RWPE2 (cell line): Measurements from ENCODE around the gene F7.

Experiments used
- ATAC-seq: fragments of 200-7000 bp; cut with Tn5 transposase; 3 replicates; pipeline ENCODE4 v1.9.1; 2021; ENCODE audit warnings: low read depth
- DNase-seq: peaks from one replicate; pipeline ENCODE4 v3.0.0-alpha.2; 2020; ENCODE audit warnings: low spot score
- H3K27ac ChIP-seq: fragments of 450-650 bp; 2 replicates; pipeline ENCODE4 v1.5.1; 2017; ENCODE audit warnings: mild to moderate bottlenecking; ENCODE audit not compliant: poor library complexity, severe bottlenecking
- H3K27me3 ChIP-seq: fragments of 250-450 bp; sonication (Bioruptor Pico); 2 replicates; pipeline ENCODE4 v1.5.1; 2021; ENCODE audit warnings: mild to moderate bottlenecking, moderate library complexity; ENCODE audit not compliant: insufficient read depth, poor library complexity, severe bottlenecking
- H3K36me3 ChIP-seq: fragments of 250-450 bp; sonication (Bioruptor Pico); 2 replicates; pipeline ENCODE4 v1.5.1; 2020; ENCODE audit warnings: low read depth, mild to moderate bottlenecking, moderate library complexity
- H3K4me1 ChIP-seq: fragments of 250-450 bp; sonication (Bioruptor Pico); 2 replicates; pipeline ENCODE4 v1.5.1; 2021; ENCODE audit warnings: mild to moderate bottlenecking, moderate library complexity; ENCODE audit not compliant: insufficient read depth, poor library complexity, severe bottlenecking
- H3K4me3 ChIP-seq: fragments of 250-450 bp; sonication (Bioruptor Pico); 2 replicates; pipeline ENCODE4 v1.5.1; 2021; ENCODE audit warnings: mild to moderate bottlenecking, moderate library complexity; ENCODE audit not compliant: severe bottlenecking
- H3K9me3 ChIP-seq: fragments of 250-450 bp; sonication (Bioruptor Pico); 2 replicates; pipeline ENCODE4 v1.5.1; 2021; ENCODE audit warnings: mild to moderate bottlenecking, moderate library complexity; ENCODE audit not compliant: severe bottlenecking
- TF ChIP-seq, protein P1 (sequence below): fragments of 450-650 bp; IDR thresholded peaks from one replicate; pipeline ENCODE4 v1.5.1; 2017; ENCODE audit warnings: mild to moderate bottlenecking, moderate library complexity; ENCODE audit not compliant: poor library complexity, severe bottlenecking

F7 gene

DNA sequence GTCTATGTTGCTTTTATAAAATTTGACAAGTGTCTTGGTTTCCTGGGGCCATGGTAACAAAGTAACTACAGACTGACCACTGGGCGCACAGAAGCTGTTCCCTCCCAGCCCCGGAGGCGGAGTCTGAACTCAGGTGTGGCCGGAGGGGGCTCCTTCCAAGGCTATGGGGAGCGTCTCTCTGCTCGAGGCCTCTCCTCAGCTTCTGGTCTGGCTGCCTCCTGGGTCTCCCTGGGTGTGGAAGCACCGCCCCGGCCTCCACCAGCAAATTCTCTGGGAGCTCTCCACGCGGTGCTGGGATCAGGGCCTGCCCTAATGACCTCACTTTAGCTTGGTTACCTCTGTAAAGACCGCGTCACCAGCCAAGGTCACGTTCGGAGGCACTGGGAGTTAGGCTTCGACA, 45.7 kb upstream of the F7 start:
- H3K27me3 ChIP-seq, result peaks cover under 1% of the 10 kb centered on the region
- H3K4me3 ChIP-seq, result no peak overlapping the region
- no peaks in the 10 kb centered on the region for H3K4me1 ChIP-seq
- no peak overlapping the region for H3K27ac ChIP-seq
- TF ChIP-seq, protein P1, sequence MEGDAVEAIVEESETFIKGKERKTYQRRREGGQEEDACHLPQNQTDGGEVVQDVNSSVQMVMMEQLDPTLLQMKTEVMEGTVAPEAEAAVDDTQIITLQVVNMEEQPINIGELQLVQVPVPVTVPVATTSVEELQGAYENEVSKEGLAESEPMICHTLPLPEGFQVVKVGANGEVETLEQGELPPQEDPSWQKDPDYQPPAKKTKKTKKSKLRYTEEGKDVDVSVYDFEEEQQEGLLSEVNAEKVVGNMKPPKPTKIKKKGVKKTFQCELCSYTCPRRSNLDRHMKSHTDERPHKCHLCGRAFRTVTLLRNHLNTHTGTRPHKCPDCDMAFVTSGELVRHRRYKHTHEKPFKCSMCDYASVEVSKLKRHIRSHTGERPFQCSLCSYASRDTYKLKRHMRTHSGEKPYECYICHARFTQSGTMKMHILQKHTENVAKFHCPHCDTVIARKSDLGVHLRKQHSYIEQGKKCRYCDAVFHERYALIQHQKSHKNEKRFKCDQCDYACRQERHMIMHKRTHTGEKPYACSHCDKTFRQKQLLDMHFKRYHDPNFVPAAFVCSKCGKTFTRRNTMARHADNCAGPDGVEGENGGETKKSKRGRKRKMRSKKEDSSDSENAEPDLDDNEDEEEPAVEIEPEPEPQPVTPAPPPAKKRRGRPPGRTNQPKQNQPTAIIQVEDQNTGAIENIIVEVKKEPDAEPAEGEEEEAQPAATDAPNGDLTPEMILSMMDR, result no peak
- DNase-seq (peak; percentile 40), ATAC-seq (no peak)
- H3K36me3 ChIP-seq, result no peaks in the 10 kb centered on the region
- no peaks in the 10 kb centered on the region for H3K9me3 ChIP-seq

GRCh38 chr13:113060557-113061270, 44.9 kb upstream of the F7 start:
- DNase-seq, result peak; percentile 34
- Histone ChIP-seq H3K4me1 (no peaks in the 10 kb centered on the region), H3K36me3 (no peaks in the 10 kb centered on the region), H3K4me3 (no peak overlapping the region), H3K9me3 (no peaks in the 10 kb centered on the region), H3K27ac (no peak overlapping the region), H3K27me3 (no peaks in the 10 kb centered on the region)
- no peak; the same call in 2 of the 3 replicates for ATAC-seq
- TF ChIP-seq, protein P1, result no peak

DNA sequence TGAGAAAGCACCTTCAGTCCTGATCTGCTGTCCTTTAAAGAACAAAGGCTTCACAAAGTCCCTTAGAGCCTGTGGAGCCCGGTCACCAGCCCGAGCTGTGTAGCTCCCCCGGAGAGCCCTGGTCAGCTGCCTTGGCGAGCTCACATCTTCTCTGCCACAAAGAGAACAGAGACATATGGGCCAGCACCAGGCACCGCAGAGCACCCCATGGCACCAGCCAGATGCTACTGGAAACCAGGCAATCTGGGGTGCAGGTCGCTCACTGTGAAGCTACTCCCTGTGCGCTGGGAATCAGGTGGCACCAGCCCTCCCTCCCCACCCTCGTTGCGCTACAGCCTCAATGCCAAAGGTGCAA, 44.3 kb upstream of the F7 start:
- Histone ChIP-seq H3K27ac (no peak overlapping the region), H3K4me3 (no peak overlapping the region), H3K4me1 (no peaks in the 10 kb centered on the region), H3K9me3 (no peaks in the 10 kb centered on the region), H3K36me3 (no peaks in the 10 kb centered on the region), H3K27me3 (no peaks in the 10 kb centered on the region)
- DNase-seq (no peak), ATAC-seq (no peak)
- TF ChIP-seq, protein P1, result no peak

DNA sequence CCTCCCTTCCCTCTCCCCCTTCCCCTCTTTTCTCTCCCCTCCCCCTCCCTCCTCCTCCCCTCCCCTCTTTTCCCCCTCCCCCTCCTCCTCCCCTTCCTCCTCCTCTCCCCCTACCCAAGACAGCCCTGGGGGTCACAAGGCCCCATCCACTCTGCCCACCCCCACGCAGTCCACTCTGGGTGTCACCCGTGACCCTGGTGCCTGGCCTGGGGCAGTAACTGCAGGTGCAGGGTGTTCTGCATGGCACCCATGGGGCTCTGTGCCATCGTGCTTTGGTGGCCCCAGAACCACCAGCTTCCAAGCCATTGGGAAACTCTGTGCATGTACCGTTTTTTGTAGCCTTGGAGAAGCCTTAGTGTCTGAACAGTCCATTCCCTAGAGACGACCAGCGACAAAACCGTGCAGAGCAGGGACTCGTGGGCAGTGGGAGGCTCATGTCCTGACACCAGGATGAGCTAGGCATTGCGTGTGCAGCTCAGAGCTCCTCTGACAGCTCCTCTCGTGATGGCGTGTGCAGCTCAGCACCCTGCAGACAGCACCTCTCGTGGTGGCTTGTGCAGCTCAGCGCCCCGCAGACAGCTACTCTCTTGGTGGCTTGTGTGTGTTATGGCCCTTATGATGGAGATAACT, 43.7 kb upstream of the F7 start:
- DNase-seq (peak; percentile 45), ATAC-seq (no peak)
- Histone ChIP-seq H3K9me3 (no peaks in the 10 kb centered on the region), H3K4me3 (no peak overlapping the region), H3K4me1 (no peaks in the 10 kb centered on the region), H3K27ac (no peak overlapping the region), H3K27me3 (no peaks in the 10 kb centered on the region), H3K36me3 (no peaks in the 10 kb centered on the region)
- TF ChIP-seq, protein P1, result no peak

DNA sequence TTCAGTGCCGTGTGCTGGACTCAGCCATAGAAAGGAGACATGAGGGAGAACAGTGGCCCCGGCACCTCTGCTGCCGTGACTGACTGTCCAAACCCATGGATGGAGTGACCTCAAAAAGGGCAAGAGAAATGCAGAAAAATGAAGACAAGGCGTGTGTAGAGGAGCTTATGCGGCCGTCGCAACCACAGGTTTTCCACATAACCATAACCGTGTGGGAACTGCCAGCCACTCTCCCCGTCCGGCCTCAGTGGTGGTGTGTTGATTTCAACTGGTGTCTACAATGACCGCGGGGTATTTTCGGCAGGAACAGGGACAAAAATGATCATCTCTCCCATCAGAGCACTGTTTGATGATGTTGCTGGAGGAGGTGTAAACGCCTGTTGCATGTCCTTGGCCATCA, 42.9 kb upstream of the F7 start:
- H3K27ac ChIP-seq, result no peak overlapping the region
- no peaks in the 10 kb centered on the region for H3K27me3 ChIP-seq
- ATAC-seq, result no peak
- H3K36me3 ChIP-seq, result no peaks in the 10 kb centered on the region
- DNase-seq, result no peak
- H3K4me3 ChIP-seq, result no peak overlapping the region
- H3K4me1 ChIP-seq, result no peaks in the 10 kb centered on the region
- H3K9me3 ChIP-seq, result no peaks in the 10 kb centered on the region
- TF ChIP-seq, protein P1, result no peak
